Endothelial cell of umbilical vein (primary cell): ENCODE measurements around the gene FAM24A. TPM values are rescaled to one million over a fixed set of nuclear protein-coding genes. Genes with fewer than 3 reads are reported as not detected.

Source experiments
- BruUV-seq: library from RNA; stranded (reverse); fragments of 400-500 nt; replicated peaks from 2 replicates; lab custom pipeline; 2021; lab: Mats Ljungman, UMichigan
- CTCF ChIA-PET: fragments of 300-600, 350-600 bp; sonication (Branson Sonifier 250); formaldehyde crosslinking; loops from one replicate; lab custom pipeline; 2021; ENCODE audit warnings: antibody characterized with exemption, inconsistent platforms; lab: Charles Lee
- POLR2A ChIA-PET: fragments of 300-600, 350-600 bp; sonication (Branson Sonifier 250); formaldehyde crosslinking; loops from one replicate; lab custom pipeline; 2021; ENCODE audit warnings: antibody characterized with exemption, inconsistent platforms; lab: Charles Lee
- DNase-seq: peaks from one replicate; pipeline ENCODE4 v3.0.0-alpha.2; 2011; ENCODE audit warnings: low read depth, low spot score
- FAIRE-seq: peaks from 2 replicates; lab custom pipeline; 2011; peaks lifted over from hg19 to GRCh38; lab: Jason Lieb, UNC
- H2AFZ ChIP-seq: 2 replicates; pipeline ENCODE4 v1.6.0; 2012; ENCODE audit warnings: low read depth, low read length, control low read depth, inconsistent platforms
- H3K27ac ChIP-seq: 2 replicates; pipeline ENCODE4 v1.5.1; 2011; ENCODE audit warnings: low read depth, mild to moderate bottlenecking, control low read depth, low read length, moderate library complexity; ENCODE audit not compliant: insufficient read depth
- H3K27me3 ChIP-seq, 2 experiments: 2 replicates each; pipeline versions ENCODE4 v1.6.0 to v1.6.1; 2011; ENCODE audit warnings: low read length in 2 of 2, mixed read lengths in 1 of 2; ENCODE audit not compliant: control insufficient read depth in 2 of 2, insufficient read depth in 2 of 2
- H3K36me3 ChIP-seq, 2 experiments: 2 replicates in 1 of 2; 3 replicates in 1 of 2; pipeline ENCODE4 v1.5.1; 2011; ENCODE audit warnings: low read length in 2 of 2, mild to moderate bottlenecking in 1 of 2, moderate library complexity in 1 of 2; ENCODE audit not compliant: control insufficient read depth in 2 of 2, insufficient read depth in 2 of 2; ENCODE audit errors: extremely low read depth in 1 of 2
- H3K4me1 ChIP-seq: 3 replicates; pipeline ENCODE4 v1.5.1; 2011; ENCODE audit warnings: mild to moderate bottlenecking, low read length; ENCODE audit not compliant: control insufficient read depth, insufficient read depth; ENCODE audit errors: extremely low read depth
- H3K4me2 ChIP-seq: 2 replicates; pipeline ENCODE4 v1.6.1; 2011; ENCODE audit warnings: low read length, control low read depth, mixed read lengths; ENCODE audit not compliant: insufficient read depth
- H3K4me3 ChIP-seq, 3 experiments: fragments of 200-600 bp in 1 of 3; sonication (generic), shearing (Covaris generic) in 1 of 3; replicated peaks in 1 of 3; 2 replicates each; pipeline ENCODE4 v1.5.1; 2011 to 2016; ENCODE audit warnings: control low read depth in 3 of 3, low read length in 3 of 3, mild to moderate bottlenecking in 2 of 3, inconsistent platforms in 1 of 3, low read depth in 1 of 3, moderate library complexity in 1 of 3; ENCODE audit not compliant: insufficient read depth in 1 of 3
- H3K79me2 ChIP-seq: 2 replicates; pipeline ENCODE4 v1.6.0; 2012; ENCODE audit warnings: low read length, inconsistent platforms; ENCODE audit not compliant: control insufficient read depth, insufficient read depth
- H3K9ac ChIP-seq: replicated peaks from 2 replicates; pipeline ENCODE3; 2011; ENCODE audit warnings: low read length, control low read depth; ENCODE audit not compliant: insufficient read depth; ENCODE audit errors: extremely low read depth
- H3K9me1 ChIP-seq: replicated peaks from 3 replicates; pipeline ENCODE4 v1.6.0; 2011; ENCODE audit warnings: mild to moderate bottlenecking, low read length; ENCODE audit not compliant: control insufficient read depth, insufficient read depth; ENCODE audit errors: extremely low read depth
- H3K9me3 ChIP-seq: replicated peaks from 2 replicates; pipeline ENCODE4 v1.5.1; 2012; ENCODE audit warnings: low read length, inconsistent platforms; ENCODE audit not compliant: control insufficient read depth, insufficient read depth
- H4K20me1 ChIP-seq: replicated peaks from 2 replicates; pipeline ENCODE3; 2011; ENCODE audit warnings: mild to moderate bottlenecking, low read length; ENCODE audit not compliant: control insufficient read depth, insufficient read depth; ENCODE audit errors: extremely low read depth
- CTCF ChIP-seq, 2 donors: IDR thresholded peaks; 1 replicate in 1 of 2; 2 replicates in 1 of 2; pipeline ENCODE4 v1.5.1; 2011; ENCODE audit warnings: low read length in 2 of 2, mild to moderate bottlenecking in 2 of 2, moderate library complexity in 2 of 2, control low read depth in 1 of 2, inconsistent platforms in 1 of 2, low read depth in 1 of 2; ENCODE audit not compliant: insufficient read depth in 1 of 2; ENCODE audit errors: extremely low read depth in 1 of 2
- EZH2 ChIP-seq: IDR thresholded peaks from 2 replicates; pipeline ENCODE4 v1.6.1; 2012; ENCODE audit warnings: borderline replicate concordance, low read depth, mild to moderate bottlenecking, moderate library complexity, low read length, inconsistent platforms; ENCODE audit not compliant: severe bottlenecking
- FOS ChIP-seq: IDR thresholded peaks from 2 replicates; pipeline ENCODE4 v1.6.1; 2011; ENCODE audit warnings: mild to moderate bottlenecking, low read length, moderate library complexity, borderline replicate concordance; ENCODE audit not compliant: insufficient read depth
- GATA2 ChIP-seq: IDR thresholded peaks from 2 replicates; pipeline ENCODE4 v1.7.0; 2011; ENCODE audit warnings: low read depth, mild to moderate bottlenecking, moderate library complexity, mixed read lengths, low read length; ENCODE audit not compliant: insufficient read length, insufficient read depth
- JUN ChIP-seq: IDR thresholded peaks from 2 replicates; pipeline ENCODE4 v1.6.1; 2011; ENCODE audit warnings: borderline replicate concordance, low read depth; ENCODE audit not compliant: insufficient read length, insufficient read depth
- MYC ChIP-seq: IDR thresholded peaks from one replicate; pipeline ENCODE4 v1.6.1; 2011; ENCODE audit warnings: mild to moderate bottlenecking, low read depth, low read length
- POLR2A ChIP-seq: IDR thresholded peaks from 2 replicates; pipeline ENCODE4 v1.6.1; 2012; ENCODE audit warnings: low read depth, mild to moderate bottlenecking, control low read depth, low read length
- POLR2AphosphoS5 ChIP-seq: IDR thresholded peaks from 2 replicates; pipeline ENCODE4 v1.6.1; 2012; ENCODE audit warnings: low read depth, mild to moderate bottlenecking, control low read depth, low read length, moderate library complexity; ENCODE audit not compliant: insufficient read depth
- dilution Hi-C: fragments of 300-500 bp; cut with MboI; formaldehyde crosslinking; loops from one replicate; pipeline ENCODE4 v1.15.0; 2019; ENCODE audit warnings: low sequenced_read_pairs; ENCODE audit not compliant: extremely low pct_ligation_motif_present
- intact Hi-C: fragments of 100-400 bp; cut with micrococcal nuclease; formaldehyde crosslinking; loops from one replicate; pipeline ENCODE4 v1.10.0; 2022
- polyA plus RNA-seq, 4 experiments: library from polyadenylated mRNA; depleted of rRNA in 3 of 4; stranded (reverse) in 3 of 4; unstranded in 1 of 4; fragments of >200 nt; gene quantifications; 2 replicates each; pipeline versions ENCODE4 v1.2.1 to v1.2.3, GENCODE V29; 2011 to 2012; ENCODE audit warnings: missing spikeins in 1 of 4
- total RNA-seq: library from RNA; stranded (reverse); gene quantifications from 2 replicates; pipeline ENCODE4 v1.2.3, GENCODE V29; 2021
- TF ChIP-seq, protein P1 (sequence below): IDR thresholded peaks from 2 replicates; pipeline ENCODE4 v1.6.1; 2011; ENCODE audit not compliant: insufficient read depth, insufficient read length

Gene FAM24A
- total and polyA plus RNA-seq, 2 donors (not counting 3 experiments of a cell fraction or from before 2014, with no cell fraction given): not detected

DNA sequence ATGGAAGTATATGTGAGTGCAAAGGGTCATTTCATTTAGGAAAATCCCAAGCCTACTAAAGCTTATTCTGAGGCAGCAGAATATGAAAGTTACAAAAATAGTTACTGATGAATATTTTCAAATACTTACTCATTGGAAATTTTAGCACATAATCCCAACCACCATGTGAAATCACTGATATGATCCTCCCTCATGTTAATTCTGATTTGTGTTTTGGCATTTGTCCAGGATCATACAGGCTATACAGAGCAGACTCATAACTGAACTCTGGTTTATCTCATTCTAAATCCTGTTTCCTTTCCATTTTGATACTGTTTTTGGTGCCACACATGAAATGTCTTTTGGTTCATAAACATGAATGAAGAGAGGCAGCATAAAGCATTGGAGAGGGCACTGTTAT lies 27.6 kb upstream of the FAM24A start:
- peaks cover 17% of the 10 kb centered on the region for H3K79me2 ChIP-seq
- H3K27ac ChIP-seq: no peak overlapping the region
- H3K4me2 ChIP-seq: no peak overlapping the region
- no peaks in the 10 kb centered on the region for H3K27me3 ChIP-seq
- peaks cover 18% of the 10 kb centered on the region for H3K4me1 ChIP-seq
- intact Hi-C loops: no loop called here
- ChIA-PET CTCF (no interaction called here), POLR2A (no interaction called here)
- no peak for TF ChIP-seq MYC
- no peak for TF ChIP-seq JUN
- no peak for TF ChIP-seq POLR2AphosphoS5
- TF ChIP-seq CTCF (IDR thresholded peaks at IDR 0.05; ENCODE audit: extremely low read depth in 1 of 2, insufficient read depth in 1 of 2, low read depth in 1 of 2, low read length in 2 of 2): no peak
- no peak for TF ChIP-seq FOS
- TF ChIP-seq EZH2: no peak
- no peak for TF ChIP-seq POLR2A
- no peak for TF ChIP-seq GATA2
- TF ChIP-seq, protein P1, sequence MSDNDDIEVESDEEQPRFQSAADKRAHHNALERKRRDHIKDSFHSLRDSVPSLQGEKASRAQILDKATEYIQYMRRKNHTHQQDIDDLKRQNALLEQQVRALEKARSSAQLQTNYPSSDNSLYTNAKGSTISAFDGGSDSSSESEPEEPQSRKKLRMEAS: no peak
- no peaks in the 10 kb centered on the region for H3K9me1 ChIP-seq
- H3K36me3 ChIP-seq: no peaks in the 10 kb centered on the region
- H3K4me3 ChIP-seq: no peak overlapping the region
- no TSS peak for BruUV-seq
- no peak overlapping the region for H3K9ac ChIP-seq
- H3K9me3 ChIP-seq: no peaks in the 10 kb centered on the region
- dilution Hi-C loops: no loop called here
- no peak overlapping the region for H2AFZ ChIP-seq
- peak; percentile 49 for DNase-seq
- FAIRE-seq: no peak
- no peaks in the 10 kb centered on the region for H4K20me1 ChIP-seq
